ENCODE data around the gene MORN2.

The MORN2 gene

DNA sequence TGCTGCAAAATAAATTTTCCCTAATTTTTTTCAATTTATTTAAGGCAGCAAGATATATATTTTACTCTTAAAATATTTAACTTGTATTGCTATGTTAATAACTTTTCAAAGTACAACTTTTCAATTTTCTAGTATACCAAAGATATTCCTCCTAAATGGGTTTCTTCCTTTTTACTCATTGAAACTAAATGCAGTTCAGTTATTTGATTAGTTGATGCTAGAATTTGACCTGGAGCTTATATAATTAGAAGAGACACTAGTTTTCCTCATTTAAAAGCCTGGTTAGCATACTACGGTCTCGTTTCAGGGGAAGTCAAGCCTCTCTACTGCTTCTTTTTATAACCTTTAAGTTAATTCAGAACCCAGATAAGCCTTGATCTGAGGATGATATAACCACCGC lies 13.8 kb downstream of the MORN2 start, which contains the start of gene ARHGEF33:
Gene ARHGEF33, plus strand, starts transcription at position 301 of the 400 bp plus-strand sequence. CDS start 29,573 bp downstream, outside the sequence.
- H3K4me1 ChIP-seq (ENCODE audit: insufficient read depth, low read length, severe bottlenecking), result no peaks in the 10 kb centered on the region

DNA sequence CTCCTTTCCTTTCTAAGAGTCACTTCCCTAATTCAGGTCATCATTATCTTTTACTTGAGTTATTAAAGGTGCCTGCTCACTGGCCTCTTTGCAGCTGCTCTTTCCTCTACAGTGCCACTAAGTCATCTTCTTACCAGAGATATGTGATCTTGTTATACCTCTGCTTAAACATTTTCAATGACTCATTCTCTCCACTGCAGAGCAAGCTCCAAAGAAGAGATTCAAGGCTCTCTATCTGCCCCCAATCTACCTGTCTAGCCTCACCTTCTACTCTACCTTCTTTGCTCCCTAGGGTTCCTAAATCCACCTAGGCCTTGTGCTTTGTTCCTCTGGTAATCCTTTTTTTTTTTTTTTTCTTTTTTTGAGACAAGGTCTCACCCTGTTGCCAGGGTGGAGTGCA lies 17.0 kb downstream of the MORN2 start:
- Histone ChIP-seq H3K9ac (ENCODE audit: low read length) (no peak overlapping the region), H3K4me2 (ENCODE audit: low read length) (no peak overlapping the region), H3K27me3 (ENCODE audit: insufficient read depth, low read length) (no peaks in the 10 kb centered on the region), H3F3A (ENCODE audit: insufficient read depth, low read length) (no peaks in the 10 kb centered on the region), H3K36me3 (ENCODE audit: insufficient read depth, low read length) (no peaks in the 10 kb centered on the region), H3K27ac (ENCODE audit: low read depth, low read length, poor library complexity, severe bottlenecking) (no peak overlapping the region), H3K9me3 (ENCODE audit: low read length) (no peaks in the 10 kb centered on the region), H3K79me2 (ENCODE audit: insufficient read depth, low read length) (no peaks in the 10 kb centered on the region), H3K9me2 (ENCODE audit: low read depth, low read length) (peaks cover 4% of the 10 kb centered on the region; the same call in 1 of the 2 replicates), H3K4me3 (ENCODE audit: low read depth, low read length, poor library complexity, severe bottlenecking) (no peak overlapping the region), H4K20me1 (ENCODE audit: insufficient read depth, low read length) (no peaks in the 10 kb centered on the region), H2AFZ (ENCODE audit: low read length) (no peak overlapping the region), H3K4me1 (ENCODE audit: insufficient read depth, low read length, severe bottlenecking) (no peaks in the 10 kb centered on the region)
- TF ChIP-seq, protein P1, sequence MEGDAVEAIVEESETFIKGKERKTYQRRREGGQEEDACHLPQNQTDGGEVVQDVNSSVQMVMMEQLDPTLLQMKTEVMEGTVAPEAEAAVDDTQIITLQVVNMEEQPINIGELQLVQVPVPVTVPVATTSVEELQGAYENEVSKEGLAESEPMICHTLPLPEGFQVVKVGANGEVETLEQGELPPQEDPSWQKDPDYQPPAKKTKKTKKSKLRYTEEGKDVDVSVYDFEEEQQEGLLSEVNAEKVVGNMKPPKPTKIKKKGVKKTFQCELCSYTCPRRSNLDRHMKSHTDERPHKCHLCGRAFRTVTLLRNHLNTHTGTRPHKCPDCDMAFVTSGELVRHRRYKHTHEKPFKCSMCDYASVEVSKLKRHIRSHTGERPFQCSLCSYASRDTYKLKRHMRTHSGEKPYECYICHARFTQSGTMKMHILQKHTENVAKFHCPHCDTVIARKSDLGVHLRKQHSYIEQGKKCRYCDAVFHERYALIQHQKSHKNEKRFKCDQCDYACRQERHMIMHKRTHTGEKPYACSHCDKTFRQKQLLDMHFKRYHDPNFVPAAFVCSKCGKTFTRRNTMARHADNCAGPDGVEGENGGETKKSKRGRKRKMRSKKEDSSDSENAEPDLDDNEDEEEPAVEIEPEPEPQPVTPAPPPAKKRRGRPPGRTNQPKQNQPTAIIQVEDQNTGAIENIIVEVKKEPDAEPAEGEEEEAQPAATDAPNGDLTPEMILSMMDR (IDR thresholded peaks at IDR 0.05; ENCODE audit: low read length), result no peak
- no peak for TF ChIP-seq EZH2 (IDR thresholded peaks at IDR 0.05; ENCODE audit: borderline replicate concordance, low read length)

More for the DNA sequence above, 13.8 kb downstream of the MORN2 start, which contains the start of gene ARHGEF33:
- Histone ChIP-seq H3K4me3 (ENCODE audit: low read depth, low read length, poor library complexity, severe bottlenecking) (no peak within 1 kb of the TSS), H3K9ac (ENCODE audit: low read length) (no peak within 1 kb of the TSS), H2AFZ (ENCODE audit: low read length) (no peak within 1 kb of the TSS), H3F3A (ENCODE audit: insufficient read depth, low read length) (no peaks in the 10 kb centered on the region), H3K9me2 (ENCODE audit: low read depth, low read length) (peaks cover 4% of the 10 kb centered on the region; the same call in 1 of the 2 replicates), H3K4me2 (ENCODE audit: low read length) (no peak within 1 kb of the TSS), H3K36me3 (ENCODE audit: insufficient read depth, low read length) (no peaks in the 10 kb centered on the region), H4K20me1 (ENCODE audit: insufficient read depth, low read length) (no peaks in the 10 kb centered on the region), H3K9me3 (ENCODE audit: low read length) (no peaks in the 10 kb centered on the region), H3K27me3 (ENCODE audit: insufficient read depth, low read length) (no peaks in the 10 kb centered on the region), H3K27ac (ENCODE audit: low read depth, low read length, poor library complexity, severe bottlenecking) (no peak within 1 kb of the TSS), H3K79me2 (ENCODE audit: insufficient read depth, low read length) (no peaks in the 10 kb centered on the region)
- TF ChIP-seq EZH2 (IDR thresholded peaks at IDR 0.05; ENCODE audit: borderline replicate concordance, low read length), result no peak
- TF ChIP-seq, protein P1 (IDR thresholded peaks at IDR 0.05; ENCODE audit: low read length), result no peak

DNA sequence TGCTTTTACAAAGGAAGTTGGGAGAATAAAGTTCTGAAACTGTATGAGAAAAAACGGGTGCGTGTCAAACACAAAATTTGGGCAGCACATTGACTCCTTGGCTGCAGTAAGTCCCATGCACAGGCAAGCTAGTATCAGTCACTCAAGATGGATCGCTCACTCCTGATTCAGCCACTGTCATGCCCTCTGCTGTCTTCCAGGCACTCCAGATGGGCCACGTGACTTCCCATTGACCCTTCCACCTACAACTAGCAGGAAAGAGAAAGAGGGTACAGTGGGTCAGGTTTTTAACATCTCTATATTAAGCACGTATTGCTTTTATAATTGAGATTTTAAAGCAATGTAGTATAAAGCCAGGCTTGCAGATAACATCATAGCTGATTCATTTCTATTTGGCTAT lies 22.5 kb downstream of the MORN2 start:
- Histone ChIP-seq H3K9me2 (ENCODE audit: low read depth, low read length) (no peaks in the 10 kb centered on the region), H3K79me2 (ENCODE audit: insufficient read depth, low read length) (no peaks in the 10 kb centered on the region), H3K27me3 (ENCODE audit: insufficient read depth, low read length) (no peaks in the 10 kb centered on the region), H3F3A (ENCODE audit: insufficient read depth, low read length) (no peaks in the 10 kb centered on the region), H3K4me3 (ENCODE audit: low read depth, low read length, poor library complexity, severe bottlenecking) (no peak overlapping the region), H3K9ac (ENCODE audit: low read length) (no peak overlapping the region), H3K27ac (ENCODE audit: low read depth, low read length, poor library complexity, severe bottlenecking) (no peak overlapping the region), H3K4me1 (ENCODE audit: insufficient read depth, low read length, severe bottlenecking) (no peaks in the 10 kb centered on the region), H3K36me3 (ENCODE audit: insufficient read depth, low read length) (no peaks in the 10 kb centered on the region), H3K4me2 (ENCODE audit: low read length) (no peak overlapping the region), H2AFZ (ENCODE audit: low read length) (no peak overlapping the region), H3K9me3 (ENCODE audit: low read length) (no peaks in the 10 kb centered on the region), H4K20me1 (ENCODE audit: insufficient read depth, low read length) (no peaks in the 10 kb centered on the region)
- no peak for TF ChIP-seq EZH2 (IDR thresholded peaks at IDR 0.05; ENCODE audit: borderline replicate concordance, low read length)
- TF ChIP-seq, protein P1 (IDR thresholded peaks at IDR 0.05; ENCODE audit: low read length), result no peak

Data from OCI-LY1 (cell line).